ENCODE data around the gene EDEM3.

GRCh38 chr1:184644771-184645170, 109.9 kb downstream of the EDEM3 start:
- TF ChIP-seq, protein P1, sequence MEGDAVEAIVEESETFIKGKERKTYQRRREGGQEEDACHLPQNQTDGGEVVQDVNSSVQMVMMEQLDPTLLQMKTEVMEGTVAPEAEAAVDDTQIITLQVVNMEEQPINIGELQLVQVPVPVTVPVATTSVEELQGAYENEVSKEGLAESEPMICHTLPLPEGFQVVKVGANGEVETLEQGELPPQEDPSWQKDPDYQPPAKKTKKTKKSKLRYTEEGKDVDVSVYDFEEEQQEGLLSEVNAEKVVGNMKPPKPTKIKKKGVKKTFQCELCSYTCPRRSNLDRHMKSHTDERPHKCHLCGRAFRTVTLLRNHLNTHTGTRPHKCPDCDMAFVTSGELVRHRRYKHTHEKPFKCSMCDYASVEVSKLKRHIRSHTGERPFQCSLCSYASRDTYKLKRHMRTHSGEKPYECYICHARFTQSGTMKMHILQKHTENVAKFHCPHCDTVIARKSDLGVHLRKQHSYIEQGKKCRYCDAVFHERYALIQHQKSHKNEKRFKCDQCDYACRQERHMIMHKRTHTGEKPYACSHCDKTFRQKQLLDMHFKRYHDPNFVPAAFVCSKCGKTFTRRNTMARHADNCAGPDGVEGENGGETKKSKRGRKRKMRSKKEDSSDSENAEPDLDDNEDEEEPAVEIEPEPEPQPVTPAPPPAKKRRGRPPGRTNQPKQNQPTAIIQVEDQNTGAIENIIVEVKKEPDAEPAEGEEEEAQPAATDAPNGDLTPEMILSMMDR (IDR thresholded peaks at IDR 0.05): no peak
- no peak for TF ChIP-seq POLR2A (IDR thresholded peaks at IDR 0.05)

All from breast epithelium (tissue), 3 donors.